ENCODE results near the gene GOLGA5. TPM values are rescaled to one million over a fixed set of nuclear protein-coding genes. Genes with fewer than 3 reads are reported as not detected.

The GOLGA5 gene
- total RNA-seq, 1 donor: 73.1 TPM

- no peak overlapping the region for H3K4me3 ChIP-seq (ENCODE audit: insufficient read depth, low read length)
- no peak for TF ChIP-seq CTCF (IDR thresholded peaks at IDR 0.05; ENCODE audit: extremely low read depth, low read depth, low read length)
- no peak overlapping the region for H3K27ac ChIP-seq (ENCODE audit: low read depth, low read length)
- H2AFZ ChIP-seq (ENCODE audit: low read length): no peak overlapping the region
- H3K4me1 ChIP-seq (ENCODE audit: insufficient read depth, low read length): peaks cover 13% of the 10 kb centered on the region
- H3K4me2 ChIP-seq (ENCODE audit: insufficient read depth, low read length): no peak overlapping the region
- H3K36me3 ChIP-seq (ENCODE audit: insufficient read depth, low read length): no peaks in the 10 kb centered on the region
- H3K27me3 ChIP-seq (ENCODE audit: insufficient read depth, low read length): no peaks in the 10 kb centered on the region
- H3K9me3 ChIP-seq (ENCODE audit: low read depth, low read length): peaks cover 3% of the 10 kb centered on the region
- H4K20me1 ChIP-seq (ENCODE audit: insufficient read depth, low read length): no peaks in the 10 kb centered on the region
- H3K79me2 ChIP-seq (ENCODE audit: insufficient read depth, low read length): no peaks in the 10 kb centered on the region
- DNase-seq (ENCODE audit: insufficient read length, low spot score, missing footprints): no peak
Measured at GRCh38 chr14:92787554-92787953, 6.6 kb upstream of the GOLGA5 start.

- Histone ChIP-seq H2AFZ (ENCODE audit: low read length) (no peak overlapping the region), H3K79me2 (ENCODE audit: insufficient read depth, low read length) (peaks cover 5% of the 10 kb centered on the region), H3K27ac (ENCODE audit: low read depth, low read length) (no peak overlapping the region), H3K4me2 (ENCODE audit: insufficient read depth, low read length) (no peak overlapping the region), H3K4me1 (ENCODE audit: insufficient read depth, low read length) (peaks cover 23% of the 10 kb centered on the region), H3K9me3 (ENCODE audit: low read depth, low read length) (peaks cover 3% of the 10 kb centered on the region), H3K36me3 (ENCODE audit: insufficient read depth, low read length) (no peaks in the 10 kb centered on the region), H3K4me3 (ENCODE audit: insufficient read depth, low read length) (no peak overlapping the region), H3K27me3 (ENCODE audit: insufficient read depth, low read length) (no peaks in the 10 kb centered on the region), H4K20me1 (ENCODE audit: insufficient read depth, low read length) (no peaks in the 10 kb centered on the region)
- DNase-seq (ENCODE audit: insufficient read length, low spot score, missing footprints): no peak
- TF ChIP-seq CTCF (IDR thresholded peaks at IDR 0.05; ENCODE audit: extremely low read depth, low read depth, low read length): no peak
Measured at GRCh38 chr14:92789457-92790089, 4.5 kb upstream of the GOLGA5 start.

DNA sequence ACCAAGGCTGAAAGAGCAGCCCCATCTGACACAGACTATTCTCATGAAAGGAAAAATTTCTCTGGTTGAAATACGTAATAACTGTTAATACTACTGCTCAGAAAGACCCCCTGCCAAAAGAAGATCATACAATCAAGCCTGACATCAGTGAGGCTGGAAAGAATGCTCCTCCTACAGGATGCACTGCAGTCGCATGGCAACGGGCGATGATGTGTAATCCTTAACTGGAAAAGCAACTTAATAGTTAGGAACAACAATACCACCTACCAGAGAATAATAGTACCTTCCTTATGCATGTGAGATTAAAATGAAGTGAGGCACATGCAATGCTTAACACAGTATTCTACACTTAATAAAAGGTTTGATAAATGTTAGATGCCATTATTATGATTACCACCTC is 1.2 kb upstream of the GOLGA5 start:
- no peak for DNase-seq (ENCODE audit: insufficient read length, low spot score, missing footprints)
- peaks cover 9% of the 10 kb centered on the region for H3K36me3 ChIP-seq (ENCODE audit: insufficient read depth, low read length)
- H3K27me3 ChIP-seq (ENCODE audit: insufficient read depth, low read length): no peaks in the 10 kb centered on the region
- peaks cover 3% of the 10 kb centered on the region for H3K9me3 ChIP-seq (ENCODE audit: low read depth, low read length)
- no peak overlapping the region for H3K4me3 ChIP-seq (ENCODE audit: insufficient read depth, low read length)
- peak overlapping the region; percentile 95 for H3K4me2 ChIP-seq (ENCODE audit: insufficient read depth, low read length)
- H3K79me2 ChIP-seq (ENCODE audit: insufficient read depth, low read length): peaks cover 34% of the 10 kb centered on the region
- TF ChIP-seq CTCF (IDR thresholded peaks at IDR 0.05; ENCODE audit: extremely low read depth, low read depth, low read length): no peak
- peaks cover 16% of the 10 kb centered on the region for H3K4me1 ChIP-seq (ENCODE audit: insufficient read depth, low read length)
- H4K20me1 ChIP-seq (ENCODE audit: insufficient read depth, low read length): peaks cover 5% of the 10 kb centered on the region
- no peak overlapping the region for H3K27ac ChIP-seq (ENCODE audit: low read depth, low read length)
- no peak overlapping the region for H2AFZ ChIP-seq (ENCODE audit: low read length)

DNA sequence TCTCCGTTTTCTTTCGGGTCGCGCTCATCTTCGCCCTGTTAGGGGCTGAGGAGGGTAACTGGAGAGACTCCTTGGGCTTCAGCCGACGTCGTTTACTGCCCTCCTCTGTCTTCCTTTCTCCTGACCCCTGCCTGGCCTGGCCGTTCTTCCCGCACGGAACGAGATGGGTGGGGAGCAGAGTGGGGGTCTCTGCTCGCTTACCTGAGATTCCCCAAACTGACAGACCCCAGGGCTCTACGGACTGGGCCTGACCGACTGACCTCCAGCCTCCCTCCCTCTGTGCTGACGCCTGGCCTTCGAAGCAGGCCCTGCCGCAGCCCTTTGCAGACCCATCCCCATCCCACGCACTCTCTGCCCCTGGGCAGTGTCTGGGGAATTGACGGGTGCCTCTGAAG is 439 bp downstream of the GOLGA5 start:
- peak overlapping the region; percentile 74 for H3K4me2 ChIP-seq (ENCODE audit: insufficient read depth, low read length)
- no peaks in the 10 kb centered on the region for H3K27me3 ChIP-seq (ENCODE audit: insufficient read depth, low read length)
- H3K4me3 ChIP-seq (ENCODE audit: insufficient read depth, low read length): peak overlapping the region; percentile 94
- peak overlapping the region; percentile 79 for H2AFZ ChIP-seq (ENCODE audit: low read length)
- H3K9me3 ChIP-seq (ENCODE audit: low read depth, low read length): no peaks in the 10 kb centered on the region
- no peak for DNase-seq (ENCODE audit: insufficient read length, low spot score, missing footprints)
- peaks cover 47% of the 10 kb centered on the region for H3K79me2 ChIP-seq (ENCODE audit: insufficient read depth, low read length)
- H3K27ac ChIP-seq (ENCODE audit: low read depth, low read length): peak overlapping the region; percentile 97
- H4K20me1 ChIP-seq (ENCODE audit: insufficient read depth, low read length): peaks cover 5% of the 10 kb centered on the region
- TF ChIP-seq CTCF (IDR thresholded peaks at IDR 0.05; ENCODE audit: extremely low read depth, low read depth, low read length): no peak
- H3K4me1 ChIP-seq (ENCODE audit: insufficient read depth, low read length): peaks cover 16% of the 10 kb centered on the region
- peaks cover 21% of the 10 kb centered on the region for H3K36me3 ChIP-seq (ENCODE audit: insufficient read depth, low read length)
